GM18520 (cell line): Measurements from ENCODE around the gene NETO1.

Experiments used
- ATAC-seq: cut with Tn5 transposase; IDR thresholded peaks from one replicate; pipeline ENCODE4 v1.9.1; 2021; ENCODE audit not compliant: unreplicated experiment

The NETO1 gene

GRCh38 chr18:72846736-72847533, 20.9 kb downstream of the NETO1 start:
- ATAC-seq, result no peak

DNA sequence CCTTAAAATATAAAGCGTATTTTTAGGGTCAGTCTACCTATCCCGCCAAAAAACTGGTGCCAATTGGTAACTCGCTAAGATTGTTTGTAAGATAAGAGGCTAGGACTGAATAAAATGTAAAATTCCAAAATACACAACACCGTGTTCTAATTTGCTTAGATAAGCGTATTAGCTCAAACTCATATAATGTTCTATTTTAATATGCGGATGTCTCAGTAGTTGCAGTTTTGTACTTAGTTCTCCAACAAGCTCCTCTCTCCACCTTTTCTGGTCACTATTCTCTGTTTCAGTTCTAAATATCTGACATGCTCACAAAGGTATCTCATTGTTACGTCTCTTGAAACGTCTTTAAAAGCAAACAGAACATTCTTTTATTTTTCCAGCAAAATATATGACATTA, 24.0 kb downstream of the NETO1 start:
- no peak for ATAC-seq

DNA sequence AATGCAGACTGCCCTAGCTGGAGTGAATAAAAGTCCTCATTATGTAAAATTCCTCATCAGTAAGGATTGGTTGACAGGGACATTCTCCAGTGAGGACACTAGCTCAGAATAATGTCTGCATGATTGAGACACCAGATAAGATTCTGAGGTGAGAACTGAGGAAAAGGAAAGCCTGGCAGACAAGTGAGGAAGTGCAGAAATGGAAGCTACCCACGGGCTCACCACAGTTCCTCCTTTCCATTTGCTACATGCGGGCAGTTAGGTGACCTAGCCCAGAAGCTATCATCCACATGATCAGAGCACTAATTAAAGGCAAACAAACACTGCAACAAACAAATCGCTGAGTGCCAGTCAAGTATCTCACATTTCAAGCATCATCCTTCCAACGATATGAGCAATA, 27.7 kb downstream of the NETO1 start:
- ATAC-seq, result no peak

DNA sequence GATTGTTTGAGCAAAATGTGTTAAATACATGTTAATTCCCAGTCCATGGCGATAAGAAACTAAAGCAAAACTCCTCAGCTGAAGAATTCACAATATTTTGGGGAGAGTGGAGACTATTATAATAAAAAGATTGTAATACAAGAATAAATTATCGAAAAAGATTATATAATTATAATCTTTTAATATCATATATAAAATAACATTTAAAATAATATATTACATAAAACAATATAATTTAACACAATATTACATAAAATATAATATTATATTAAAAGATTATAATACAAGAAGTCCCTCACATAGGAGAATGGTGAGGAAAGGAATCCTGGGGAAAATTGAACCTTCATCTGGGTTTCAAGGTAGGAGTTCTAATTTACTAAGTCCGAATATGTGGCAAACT, 33.1 kb downstream of the NETO1 start:
- no peak for ATAC-seq

DNA sequence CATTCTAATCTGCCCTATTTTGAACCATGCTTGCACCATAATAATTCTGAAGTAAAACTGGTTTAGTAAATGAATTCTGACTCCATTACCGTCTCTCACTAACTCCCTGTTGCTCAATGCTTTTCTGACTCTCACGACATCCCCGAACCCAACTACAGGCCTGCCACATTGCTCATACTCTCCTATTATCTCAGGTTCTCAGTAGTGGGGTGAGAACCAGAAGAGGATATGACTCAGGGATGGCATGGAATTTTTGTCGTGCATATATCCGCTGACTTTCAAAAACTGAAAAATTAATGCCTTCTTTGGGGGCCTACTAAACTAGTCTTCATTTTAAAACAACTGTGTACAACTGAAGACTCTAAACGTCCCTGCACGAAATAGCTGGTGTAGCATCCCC, 34.3 kb downstream of the NETO1 start:
- no peak for ATAC-seq

GRCh38 chr18:72830109-72830508, 37.7 kb downstream of the NETO1 start:
- no peak for ATAC-seq

GRCh38 chr18:72828601-72829000, 39.2 kb downstream of the NETO1 start:
- ATAC-seq, result no peak

DNA sequence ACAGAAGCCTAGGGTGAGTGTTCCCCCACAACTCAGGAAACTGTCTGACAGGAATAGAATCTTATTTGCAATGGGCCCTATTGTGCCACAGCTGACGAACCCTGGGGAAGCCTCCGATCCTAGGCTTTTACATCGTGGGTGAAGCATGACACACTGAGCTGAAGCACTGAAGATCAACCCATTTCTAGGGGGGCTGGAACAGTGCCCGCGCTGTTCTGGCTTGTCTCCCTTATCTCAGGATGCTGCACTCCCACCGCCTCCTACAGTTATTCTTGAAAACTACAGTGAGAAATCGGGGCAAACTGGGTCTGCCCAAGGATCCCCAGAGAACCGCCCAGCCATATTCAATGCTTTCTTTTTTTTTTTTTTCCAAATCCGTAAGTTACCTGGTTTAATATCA, 41.1 kb downstream of the NETO1 start:
- no peak for ATAC-seq

GRCh38 chr18:72823345-72823744, 44.4 kb downstream of the NETO1 start:
- ATAC-seq, result no peak

- ATAC-seq, result no peak
Observed at GRCh38 chr18:72822202-72822601, 45.6 kb downstream of the NETO1 start.

DNA sequence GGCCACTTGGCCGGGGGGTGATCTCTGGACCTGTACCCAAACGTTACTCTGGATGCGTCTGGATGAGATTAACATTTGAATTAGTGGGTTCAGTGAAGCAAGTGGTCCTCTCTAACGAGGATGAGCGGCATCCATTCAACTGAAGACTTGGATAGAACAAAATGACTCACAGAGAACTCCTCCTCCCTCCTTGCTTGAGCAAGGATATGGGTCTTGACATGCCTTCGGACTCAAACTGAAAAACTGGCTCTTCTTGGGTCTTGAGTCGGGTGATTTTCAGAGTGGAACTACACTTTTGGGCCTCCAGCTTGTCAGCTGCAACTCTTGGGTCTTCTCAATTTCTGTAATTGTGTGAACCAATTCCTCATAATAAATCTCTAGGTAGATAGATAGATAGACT, 47.2 kb downstream of the NETO1 start:
- no peak for ATAC-seq

- ATAC-seq, result no peak
Observed at GRCh38 chr18:72819050-72819449, 48.7 kb downstream of the NETO1 start.

- ATAC-seq, result peak; percentile 98
Observed at GRCh38 chr18:72811047-72811446, 56.7 kb downstream of the NETO1 start.

GRCh38 chr18:72808680-72809079, 59.1 kb downstream of the NETO1 start:
- ATAC-seq, result no peak

- no peak for ATAC-seq
Observed at GRCh38 chr18:72799106-72799505, 68.7 kb downstream of the NETO1 start.

GRCh38 chr18:72783530-72783929, 84.3 kb downstream of the NETO1 start:
- ATAC-seq, result no peak

DNA sequence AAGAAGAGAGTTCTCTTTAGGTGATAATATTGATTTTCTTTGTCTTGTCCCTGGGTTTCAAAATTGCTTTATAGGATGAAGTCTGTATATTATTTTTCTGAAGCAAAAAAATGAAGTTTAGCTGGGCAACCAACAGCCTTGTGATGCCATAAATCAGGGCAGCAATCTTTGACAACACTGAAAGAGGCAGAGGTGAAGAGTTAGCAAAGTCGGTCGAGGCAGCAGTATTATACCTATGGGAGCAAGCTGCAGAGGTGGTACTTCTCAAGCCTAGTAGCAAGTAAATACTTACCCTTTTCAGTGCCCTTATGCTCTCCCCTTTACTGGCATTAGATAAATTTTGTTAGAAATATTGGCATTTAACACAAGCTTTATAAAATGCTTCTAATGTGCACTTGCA, 92.9 kb downstream of the NETO1 start:
- no peak for ATAC-seq

- no peak for ATAC-seq
Observed at GRCh38 chr18:72772916-72773315, 94.9 kb downstream of the NETO1 start.

DNA sequence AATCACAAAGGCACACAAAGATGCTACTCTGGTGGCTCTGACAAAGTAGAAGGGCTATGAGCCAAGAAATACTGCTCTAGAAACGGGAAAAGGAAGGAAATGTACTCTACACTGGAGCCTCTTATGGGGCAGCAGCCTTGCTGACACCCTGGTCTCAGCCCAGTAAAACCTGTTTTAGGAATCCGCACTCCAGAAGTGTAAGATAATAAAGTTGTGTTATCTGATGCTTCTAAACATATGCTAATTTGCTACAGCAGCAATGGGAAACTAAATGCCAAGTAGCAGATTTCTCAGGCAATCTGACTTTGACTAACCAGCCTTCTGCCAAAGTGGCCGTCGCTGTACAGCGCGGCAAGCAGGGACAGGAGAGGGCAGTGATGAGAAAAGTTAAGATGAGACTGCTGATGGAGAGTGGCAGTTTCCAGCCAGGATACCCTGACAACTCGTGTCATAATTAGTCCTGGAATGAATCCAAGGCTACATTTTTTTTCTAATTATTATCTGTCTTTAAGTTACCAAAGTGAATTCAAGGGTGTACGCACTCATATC, 99.0 kb downstream of the NETO1 start:
- ATAC-seq, result no peak

GRCh38 chr18:72762515-72763122, 105.2 kb downstream of the NETO1 start:
- ATAC-seq, result peak; percentile 79

DNA sequence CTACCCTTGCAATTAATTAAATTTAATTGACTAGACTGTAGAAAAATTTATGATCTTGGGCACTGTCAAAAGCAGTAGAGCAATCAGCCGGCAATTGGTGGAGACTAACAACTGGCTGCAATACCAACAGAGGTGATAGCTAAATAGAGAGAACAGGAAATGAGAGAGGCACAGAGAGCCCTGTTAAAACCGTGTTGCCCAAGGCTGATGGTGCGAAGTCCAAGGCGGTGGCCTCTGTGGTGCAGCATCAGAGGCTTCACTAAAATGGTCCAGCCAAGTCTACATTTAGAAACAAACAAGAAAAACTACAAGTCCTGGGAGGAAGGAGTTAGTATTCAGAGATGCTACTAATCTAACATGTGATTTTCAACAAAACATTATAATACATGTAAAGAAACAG, 115.6 kb downstream of the NETO1 start:
- no peak for ATAC-seq

DNA sequence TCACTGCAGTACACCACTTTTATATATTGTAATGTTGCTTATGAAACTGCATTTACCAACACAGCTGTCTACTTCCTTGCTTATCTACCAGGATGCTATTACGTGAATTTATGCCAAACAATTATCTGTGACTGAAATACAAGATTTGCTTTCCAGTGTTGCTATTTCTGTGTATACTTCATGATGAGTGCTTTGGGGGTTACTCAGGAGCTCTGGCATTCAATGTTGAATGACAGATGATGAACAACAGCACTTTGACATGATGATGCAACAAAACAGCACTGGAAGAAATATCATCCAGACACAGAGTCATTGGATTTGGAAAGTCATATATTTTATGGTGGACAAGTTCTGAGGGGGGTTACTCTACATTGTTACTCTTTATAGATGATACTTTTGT, 125.8 kb downstream of the NETO1 start:
- no peak for ATAC-seq
